K562 (cell line): ENCODE results near the gene EVA1A. TPM values are rescaled to one million over a fixed set of nuclear protein-coding genes. Genes with fewer than 3 reads are reported as not detected.

ENCODE experiments used
- polyA plus RNA-seq, 8 experiments: library from polyadenylated mRNA; depleted of rRNA in 4 of 8; stranded (reverse) in 5 of 8; unstranded in 3 of 8; fragments of >200 nt; fragmentation: Nextera tagmentation in 2 of 8; fragmentation: Illumina TruSeq in 1 of 8; extraction: Ambion mirVana in 2 of 8; extraction: Trizol in 1 of 8; gene quantifications; 2 replicates each; pipeline versions ENCODE4 v1.2.1 to v1.2.3, GENCODE V29; 2011 to 2014; ENCODE audit warnings: inconsistent platforms in 1 of 8, missing spikeins in 1 of 8
- small RNA-seq: library from RNA; depleted of rRNA; stranded (forward); fragments of <200 nt; gene quantifications from one replicate; pipeline ENCODE3, GENCODE V24; 2014
- total RNA-seq, 7 experiments: library from RNA; depleted of rRNA in 6 of 7; stranded (reverse); fragments of >200 nt in 6 of 7; fragmentation: Illumina TruSeq in 2 of 7; extraction: Trizol in 2 of 7; gene quantifications; 2 replicates each; pipeline versions ENCODE4 v1.2.1 to v1.2.3, GENCODE V29; 2011 to 2021; ENCODE audit warnings: low replicate concordance in 1 of 7

EVA1A gene
- total and polyA plus RNA-seq, 9 of the 15 experiments (the other 6 are each of a cell fraction or from before 2014, with no cell fraction given), result not detected

Small RNA genes lying within 50 kb of the gene (small RNA-seq; reads per million reads assigned to genes)
- not detected for gene RF01233

Other genes with a start within 250 kb of the EVA1A start
- gene MRPL19, start 85.8 kb upstream of the EVA1A start, total RNA-seq (2014; rRNA removed), result 64.3 and 65.9 TPM in 2 replicates
- gene MRPL19, start 85.8 kb upstream of the EVA1A start, total RNA-seq (2014; rRNA removed; fragmentation: Illumina TruSeq; extraction: Trizol), result 59.5 and 66.0 TPM in 2 replicates
- 54.3 and 56.3 TPM in 2 replicates for gene MRPL19, start 85.8 kb upstream of the EVA1A start, total RNA-seq (2015; rRNA removed; fragmentation: Illumina TruSeq; extraction: Trizol)
- gene MRPL19, start 85.8 kb upstream of the EVA1A start, total RNA-seq (2021), result 61.1 and 68.3 TPM in 2 replicates
- 26.2 and 60.2 TPM in 2 replicates for gene MRPL19, start 85.8 kb upstream of the EVA1A start, polyA plus RNA-seq (2011; rRNA removed)
- gene MRPL19, start 85.8 kb upstream of the EVA1A start, polyA plus RNA-seq (2014; fragmentation: Illumina TruSeq; extraction: Trizol), result 42.8 and 50.0 TPM in 2 replicates
- 10 to 100 TPM in 1 of 2 experiments, 1 to 10 TPM in 1; 9.7 to 11.8 TPM for gene MRPL19, start 85.8 kb upstream of the EVA1A start, polyA plus RNA-seq (2014; fragmentation: Nextera tagmentation; extraction: Ambion mirVana)
- 56.1 and 70.0 TPM in 2 replicates for gene MRPL19, start 85.8 kb upstream of the EVA1A start, polyA plus RNA-seq (2014; rRNA removed)
- gene GCFC2, start 150.0 kb upstream of the EVA1A start, total RNA-seq (2014; rRNA removed), result 18.6 and 21.1 TPM in 2 replicates
- gene GCFC2, start 150.0 kb upstream of the EVA1A start, total RNA-seq (2014; rRNA removed; fragmentation: Illumina TruSeq; extraction: Trizol), result 30.2 and 37.2 TPM in 2 replicates
- gene GCFC2, start 150.0 kb upstream of the EVA1A start, total RNA-seq (2015; rRNA removed; fragmentation: Illumina TruSeq; extraction: Trizol), result 22.7 and 27.0 TPM in 2 replicates
- 23.0 and 25.9 TPM in 2 replicates for gene GCFC2, start 150.0 kb upstream of the EVA1A start, total RNA-seq (2021)
- gene GCFC2, start 150.0 kb upstream of the EVA1A start, polyA plus RNA-seq (2011; rRNA removed), result 19.7 and 40.6 TPM in 2 replicates
- 23.6 and 24.3 TPM in 2 replicates for gene GCFC2, start 150.0 kb upstream of the EVA1A start, polyA plus RNA-seq (2014; fragmentation: Illumina TruSeq; extraction: Trizol)
- gene GCFC2, start 150.0 kb upstream of the EVA1A start, polyA plus RNA-seq (2014; fragmentation: Nextera tagmentation; extraction: Ambion mirVana), result 10 to 100 TPM; 10.5 to 13.5 TPM
- 22.7 and 22.9 TPM in 2 replicates for gene GCFC2, start 150.0 kb upstream of the EVA1A start, polyA plus RNA-seq (2014; rRNA removed)